GM18951 (cell line): ENCODE data around the gene CACNA1I.

ENCODE experiments used
- POLR2A ChIP-seq: IDR thresholded peaks from 4 replicates; pipeline ENCODE4 v1.6.1; 2011; ENCODE audit warnings: mild to moderate bottlenecking; ENCODE audit not compliant: insufficient read length, insufficient read depth; ENCODE audit errors: extremely low read depth
- in situ Hi-C: fragments of 300-500 bp; cut with MboI; formaldehyde crosslinking; loops from one replicate; pipeline ENCODE4 v1.12.0; 2022; ENCODE audit warnings: low sequenced_read_pairs, mixed read lengths, inconsistent platforms; ENCODE audit not compliant: unreplicated experiment

The CACNA1I gene

DNA sequence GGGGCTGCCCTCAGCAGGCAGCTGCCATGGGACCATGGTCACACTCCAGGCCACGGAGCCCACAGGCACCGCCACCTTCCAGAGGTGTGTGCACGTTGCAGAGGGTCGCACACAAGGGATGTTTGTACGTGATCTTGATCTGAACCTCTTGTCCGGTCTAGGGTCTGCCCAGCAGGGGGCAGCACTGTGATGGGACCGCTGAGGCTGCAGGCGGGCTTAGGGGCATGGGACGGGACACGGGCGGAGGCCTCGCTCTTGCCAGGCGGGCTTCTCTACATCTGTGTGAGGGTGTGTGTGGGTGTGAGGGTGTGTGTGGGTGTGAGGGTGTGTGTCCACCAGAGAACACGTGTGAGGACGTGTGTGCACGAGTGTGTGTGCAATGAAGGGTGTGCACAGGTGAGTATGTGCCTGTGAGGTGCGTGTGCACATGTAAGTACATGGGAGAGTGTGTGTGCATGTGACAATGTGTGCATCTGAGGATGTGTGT is 52.4 kb downstream of the CACNA1I start:
- TF ChIP-seq POLR2A: no peak
- in situ Hi-C loops: no loop called here

DNA sequence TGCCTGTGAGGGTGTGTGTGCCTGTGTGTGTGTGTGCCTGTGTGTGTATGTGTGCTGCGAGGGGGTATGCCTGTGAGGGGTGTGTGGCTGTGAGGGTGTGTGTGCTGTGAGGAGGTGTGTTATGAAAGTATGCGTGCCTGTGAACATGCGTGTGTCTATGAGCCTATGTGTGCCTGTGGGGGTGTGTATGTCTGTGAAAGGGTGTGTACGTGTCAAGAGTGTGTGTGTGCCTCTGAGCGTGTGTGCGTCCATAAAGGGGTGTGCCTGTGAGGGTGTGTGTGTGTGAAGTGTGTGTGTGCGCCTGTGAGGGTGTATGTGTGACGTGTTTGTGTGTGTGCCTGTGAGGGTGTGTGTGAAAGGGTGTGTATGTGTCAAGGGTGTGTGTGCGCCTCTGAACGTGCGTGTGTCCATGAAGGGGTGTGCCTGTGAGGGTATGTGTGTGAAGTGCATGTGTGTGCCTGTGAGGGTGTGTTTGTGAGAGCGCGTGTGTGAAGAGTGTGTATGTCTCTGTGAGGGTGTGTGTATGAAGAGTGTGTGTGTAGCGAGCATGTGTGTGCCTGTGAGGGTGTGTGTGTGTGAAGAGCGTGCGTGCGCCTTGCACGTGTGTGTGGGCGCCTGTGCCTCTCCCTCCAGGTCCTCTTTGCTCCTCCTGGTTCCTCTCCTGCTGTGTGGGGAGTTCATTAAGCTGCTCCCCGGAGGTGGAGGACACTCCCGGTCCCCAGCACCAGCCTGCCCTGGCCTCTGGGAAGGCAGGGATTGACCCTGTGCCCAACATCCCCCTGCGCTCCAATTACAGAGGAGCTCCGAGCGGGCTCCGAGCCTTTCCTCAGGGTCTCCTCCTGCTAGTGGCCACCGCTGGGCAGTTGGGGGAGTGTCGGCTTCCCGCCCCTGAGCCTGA is 53.3 kb downstream of the CACNA1I start:
- in situ Hi-C loops: no loop called here
- no peak for TF ChIP-seq POLR2A

DNA sequence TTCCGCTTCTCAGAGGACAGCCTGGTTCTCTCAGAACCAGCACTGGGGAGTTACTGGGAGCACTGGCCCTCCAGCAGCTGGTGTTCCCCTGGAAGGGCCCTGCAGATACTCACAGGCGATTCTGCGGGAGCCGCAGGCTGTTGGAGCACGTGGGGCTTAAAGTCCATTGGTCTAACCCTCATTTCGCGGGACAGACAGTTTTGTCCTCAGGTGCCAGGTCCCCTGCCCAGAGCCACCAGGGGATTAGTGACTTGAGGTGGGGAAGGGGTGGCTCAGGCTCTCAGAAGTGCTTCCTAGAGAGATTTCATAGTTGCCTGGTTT is 53.9 kb downstream of the CACNA1I start:
- TF ChIP-seq POLR2A: no peak
- in situ Hi-C loops: no loop called here

DNA sequence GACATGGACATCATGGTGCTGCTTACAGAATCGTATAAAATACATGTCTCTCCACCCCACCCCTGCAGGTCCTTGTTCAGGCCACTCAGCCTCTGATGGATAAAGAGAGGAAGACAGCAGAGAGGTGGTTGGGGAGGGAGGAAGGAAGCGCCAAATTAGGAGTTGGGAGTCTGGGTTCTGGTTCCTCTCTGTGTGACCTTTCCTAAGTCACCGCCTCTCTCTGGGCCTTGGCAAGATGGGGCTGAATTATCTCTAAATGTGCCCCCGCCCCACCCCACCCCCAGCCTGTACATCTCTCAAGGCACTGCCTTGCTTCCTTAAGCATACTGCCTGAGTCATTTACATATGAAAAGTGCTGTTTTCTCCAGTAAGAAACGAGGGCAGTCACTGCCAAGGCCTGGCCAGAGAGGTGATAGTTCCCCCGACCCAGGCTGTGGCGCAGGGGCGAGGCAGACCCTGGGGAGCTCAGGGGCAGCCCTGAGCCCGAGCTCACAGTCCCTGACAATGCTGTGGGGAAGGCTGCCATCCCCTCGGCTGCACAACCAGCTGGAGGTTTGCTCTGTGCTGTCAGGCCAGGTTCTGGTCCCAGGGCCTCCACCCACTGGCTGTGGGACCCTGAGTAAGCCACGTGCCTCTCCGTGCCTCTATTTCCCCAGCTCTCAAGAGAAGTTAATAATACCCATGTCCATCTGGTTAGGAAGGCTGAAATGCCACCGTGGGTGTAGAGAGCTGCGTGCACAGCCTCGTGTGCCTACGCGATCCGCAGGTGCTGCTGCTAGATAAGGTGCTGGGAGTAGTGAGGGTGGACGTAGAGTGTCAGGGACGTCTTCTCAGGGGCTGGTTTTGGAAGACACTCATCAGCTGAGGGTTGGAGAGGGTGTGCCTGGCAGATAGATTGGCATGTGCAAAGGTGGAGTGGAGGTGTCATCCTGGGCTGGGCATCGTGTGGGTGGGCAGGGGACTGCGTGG is 55.3 kb downstream of the CACNA1I start:
- TF ChIP-seq POLR2A: no peak
- in situ Hi-C loops: no loop called here

DNA sequence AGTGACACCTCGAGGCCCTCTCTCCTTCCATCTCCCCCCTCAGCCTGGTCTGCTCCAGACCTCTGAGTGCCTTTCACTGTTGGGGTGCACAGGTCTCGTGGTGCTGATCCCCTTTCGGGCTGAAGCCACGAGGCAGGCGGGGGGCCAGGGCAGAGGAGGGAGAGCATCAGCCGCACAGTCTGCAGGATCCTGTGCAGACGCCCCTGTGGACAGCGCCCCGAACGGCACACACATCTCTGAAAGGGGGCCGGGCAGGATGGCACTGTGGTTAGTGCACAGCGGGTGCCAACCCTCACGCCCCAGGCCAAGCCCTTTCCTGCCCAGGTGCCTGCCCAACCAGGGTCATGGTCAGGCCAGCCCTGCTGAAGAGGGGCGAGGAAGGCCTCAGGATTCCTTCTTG is 56.7 kb downstream of the CACNA1I start:
- in situ Hi-C loops: no loop called here
- no peak for TF ChIP-seq POLR2A

DNA sequence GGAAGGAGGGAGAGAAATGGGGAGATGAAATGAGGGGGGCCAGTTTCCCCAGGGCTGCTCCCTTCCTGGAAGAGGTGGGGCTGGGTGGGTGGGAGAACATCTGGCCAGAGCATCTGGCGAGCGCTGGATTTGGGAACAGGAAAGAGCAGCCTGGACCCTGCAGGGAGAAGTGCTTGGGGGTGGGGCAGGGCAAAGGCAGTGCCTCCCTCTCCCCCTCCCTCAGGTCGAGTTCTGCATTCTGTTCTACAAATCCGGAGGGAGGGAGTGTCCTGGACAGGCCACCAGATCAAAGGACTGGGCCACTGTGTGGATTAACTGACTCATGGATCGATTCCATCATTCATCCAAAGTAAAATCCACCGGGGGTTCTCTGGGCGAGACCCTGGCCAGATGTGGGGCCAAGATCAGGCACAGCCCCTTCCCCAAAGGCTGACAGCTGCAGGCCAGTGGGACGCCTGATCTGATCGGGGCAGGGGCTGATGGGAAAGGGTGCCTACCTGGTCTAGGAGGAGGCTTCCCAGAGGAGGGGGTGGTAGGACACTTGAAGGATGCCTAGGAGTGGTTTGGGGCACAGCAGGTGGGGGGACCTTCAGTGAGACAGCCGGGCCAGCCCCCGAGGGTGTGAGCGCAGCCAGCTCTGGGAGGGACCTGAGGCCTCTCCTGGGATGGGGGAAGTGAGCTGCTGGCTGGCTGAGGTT is 57.5 kb downstream of the CACNA1I start:
- in situ Hi-C loops: no loop called here
- no peak for TF ChIP-seq POLR2A

DNA sequence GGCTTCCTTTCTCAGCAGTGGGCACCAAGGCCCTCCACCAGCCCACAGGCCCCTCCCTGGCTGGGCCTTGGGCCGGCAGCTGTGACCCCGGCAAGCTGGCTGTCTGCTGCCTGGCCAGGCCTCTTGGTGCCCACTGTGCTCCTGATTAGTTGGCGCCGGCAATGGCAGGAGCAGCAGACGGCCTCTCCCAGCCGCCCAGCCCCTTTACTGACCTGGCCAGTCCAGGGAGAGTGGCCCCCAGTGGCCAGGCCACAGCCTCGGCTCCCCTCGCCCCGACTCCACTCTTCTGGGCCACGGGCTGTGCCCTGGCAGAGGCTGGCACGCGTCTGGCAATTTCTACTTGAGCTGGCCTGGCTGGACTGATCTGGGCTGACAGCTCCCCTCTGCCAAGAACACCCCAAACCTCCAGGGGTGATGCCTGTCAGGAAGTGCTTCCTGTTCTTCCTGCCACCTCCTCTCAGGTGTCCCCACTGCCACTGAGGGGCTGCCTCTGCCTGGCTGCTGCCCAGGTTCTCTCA is 58.1 kb downstream of the CACNA1I start:
- no peak for TF ChIP-seq POLR2A
- in situ Hi-C loops: no loop called here

DNA sequence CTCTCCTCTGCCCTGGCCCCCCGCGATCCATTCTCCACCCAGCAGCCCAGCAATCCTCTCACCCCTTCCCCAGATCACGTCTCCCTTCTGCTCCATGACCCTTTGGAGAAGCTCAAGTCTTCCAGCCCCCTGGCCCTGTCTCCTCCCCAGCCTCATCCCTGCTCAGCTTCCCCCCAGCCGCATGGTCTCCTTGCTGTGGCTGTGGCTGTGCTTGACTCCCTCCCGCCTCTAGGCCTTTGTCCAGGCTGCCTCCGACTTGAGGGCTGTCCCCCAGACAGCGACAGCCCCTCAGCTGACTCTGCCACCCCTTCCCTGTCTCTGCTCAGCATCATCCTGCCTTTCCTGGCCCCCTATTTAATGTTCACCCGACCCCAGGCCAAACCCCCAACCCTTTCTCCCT is 59.3 kb downstream of the CACNA1I start:
- in situ Hi-C loops: no loop called here
- no peak for TF ChIP-seq POLR2A

DNA sequence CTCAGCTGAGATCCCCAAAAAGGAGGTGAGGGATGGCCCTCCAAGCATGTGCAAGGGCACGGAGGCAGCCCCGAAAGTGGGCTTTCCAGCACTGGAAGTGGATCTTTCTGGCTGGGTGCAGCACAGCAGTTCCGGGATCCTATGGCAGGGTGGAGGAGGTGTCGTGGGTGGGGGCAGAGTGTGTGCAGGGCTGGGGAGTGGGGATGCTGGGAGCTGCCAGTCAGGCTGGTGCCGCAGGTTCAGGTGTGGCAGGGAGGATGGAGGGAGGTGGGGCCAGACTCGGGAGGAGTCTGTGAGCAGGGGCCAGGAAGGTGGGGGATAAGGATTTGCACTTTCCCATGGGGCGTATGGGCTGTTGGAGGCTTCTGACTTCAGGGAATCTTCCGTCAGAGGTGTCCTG is 60.2 kb downstream of the CACNA1I start:
- no peak for TF ChIP-seq POLR2A
- in situ Hi-C loops: no loop called here

DNA sequence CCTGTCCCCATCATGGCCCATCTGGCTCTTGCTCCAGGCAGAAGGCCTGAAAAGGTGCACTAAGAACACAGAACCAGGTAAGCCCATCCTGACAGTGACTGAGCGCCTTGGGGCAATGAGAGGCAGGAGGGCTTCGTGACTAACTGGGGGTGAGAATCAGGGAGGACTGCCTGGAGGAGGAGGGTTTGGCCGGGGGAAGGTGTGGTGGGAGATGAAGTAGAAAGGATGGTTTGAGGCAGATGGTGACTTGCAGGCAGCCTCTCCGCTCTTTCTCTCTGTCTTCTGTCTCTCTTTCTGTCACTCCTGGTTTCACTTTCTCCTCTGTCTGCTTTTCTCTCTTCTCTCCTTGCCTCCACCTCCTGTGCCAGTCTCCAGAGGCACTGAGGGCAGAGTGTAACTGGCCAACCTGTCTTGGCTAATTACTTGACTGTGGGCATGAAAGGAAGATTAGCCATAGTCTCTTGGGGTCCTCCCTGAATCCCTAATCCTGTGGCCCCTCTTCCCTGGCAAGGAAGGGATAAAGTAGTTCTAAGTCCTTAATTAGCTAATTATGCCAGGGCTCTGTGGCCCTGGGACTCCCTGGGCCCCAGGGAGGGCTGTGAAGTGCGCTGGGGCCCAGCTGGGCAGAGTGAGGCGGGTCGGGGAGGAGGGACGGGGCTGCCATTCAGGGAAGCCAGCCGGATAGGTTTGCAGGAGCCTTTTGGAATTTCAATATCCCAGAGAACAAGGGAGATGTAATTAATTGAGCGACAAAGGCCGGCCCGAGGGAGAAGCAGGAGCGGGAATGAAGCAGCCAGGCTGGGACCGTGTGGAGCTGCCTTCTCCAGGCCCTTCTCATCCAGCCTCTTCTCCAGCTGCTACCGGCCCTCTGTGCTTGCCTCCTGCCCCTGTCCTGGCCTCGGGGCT is 61.1 kb downstream of the CACNA1I start:
- in situ Hi-C loops: no loop called here
- TF ChIP-seq POLR2A: no peak

DNA sequence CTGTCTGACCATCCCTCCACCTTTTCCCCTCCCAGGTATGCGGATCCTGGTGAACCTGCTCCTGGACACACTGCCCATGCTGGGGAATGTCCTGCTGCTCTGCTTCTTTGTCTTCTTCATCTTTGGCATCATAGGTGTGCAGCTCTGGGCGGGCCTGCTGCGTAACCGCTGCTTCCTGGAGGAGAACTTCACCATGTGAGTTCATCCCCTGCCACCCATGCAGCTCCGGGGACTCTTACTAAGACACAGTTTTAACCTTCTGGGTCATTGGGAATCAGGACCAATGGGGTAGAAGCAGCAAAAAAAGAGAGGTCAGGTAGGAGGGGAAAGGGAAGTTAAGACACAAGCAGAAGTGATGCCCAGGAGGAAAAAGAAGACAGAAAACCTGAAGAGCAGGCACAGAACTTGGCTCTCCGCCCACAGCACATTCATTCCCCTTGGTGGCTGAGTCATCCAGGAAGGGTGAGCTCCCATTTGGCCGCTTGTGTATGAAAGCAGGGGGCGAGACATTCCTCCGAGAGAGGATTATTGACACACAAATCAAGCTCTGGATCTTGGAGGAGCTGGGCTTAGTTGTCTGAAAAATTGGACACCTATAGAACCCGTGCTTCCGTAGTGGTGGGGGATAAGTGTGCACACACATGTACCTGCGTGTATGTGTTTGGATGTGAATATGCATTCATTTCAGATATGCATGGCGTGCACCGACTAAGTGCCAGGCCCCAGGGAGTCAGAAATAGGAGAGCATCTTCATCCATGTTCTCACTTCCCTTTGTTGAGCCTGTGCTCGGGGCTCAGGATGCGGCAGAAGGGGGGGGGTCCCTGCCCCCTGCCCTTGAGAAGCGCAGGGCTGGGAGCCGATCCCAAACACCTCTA is 64.2 kb downstream of the CACNA1I start:
- in situ Hi-C loops: no loop called here
- no peak for TF ChIP-seq POLR2A
